ENCODE data around the gene NEFH.

Gene NEFH

DNA sequence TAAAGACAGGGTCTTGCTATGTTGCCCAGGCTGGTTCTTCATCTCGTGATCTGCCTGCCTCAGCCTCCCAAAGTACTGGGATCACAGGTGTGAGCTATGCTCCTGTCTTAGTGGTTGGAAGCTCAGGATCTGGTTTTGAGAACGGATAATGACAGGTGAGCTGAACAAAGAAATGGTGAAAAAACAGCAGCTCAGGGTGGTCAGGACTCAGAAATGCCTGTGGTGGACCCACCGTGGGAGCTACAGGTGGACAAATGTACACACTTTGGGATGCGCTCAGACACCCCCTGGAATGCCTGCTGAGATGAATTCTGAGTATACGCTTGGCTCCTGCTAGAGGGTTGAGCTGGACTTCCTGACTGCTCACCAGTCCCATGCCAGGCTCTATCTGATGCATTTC, 32.1 kb upstream of the NEFH start:
- DNase-seq (ENCODE audit: low read depth in 1 of 2, low spot score in 1 of 2) = no peak
- TF ChIP-seq JUND (IDR thresholded peaks at IDR 0.05; ENCODE audit: low read depth) = no peak
- in situ Hi-C loops (cut with HindIII; ENCODE audit: low pct_unique_long_range_greater_than_20kb, low sequenced_read_pairs) = no loop called here

DNA sequence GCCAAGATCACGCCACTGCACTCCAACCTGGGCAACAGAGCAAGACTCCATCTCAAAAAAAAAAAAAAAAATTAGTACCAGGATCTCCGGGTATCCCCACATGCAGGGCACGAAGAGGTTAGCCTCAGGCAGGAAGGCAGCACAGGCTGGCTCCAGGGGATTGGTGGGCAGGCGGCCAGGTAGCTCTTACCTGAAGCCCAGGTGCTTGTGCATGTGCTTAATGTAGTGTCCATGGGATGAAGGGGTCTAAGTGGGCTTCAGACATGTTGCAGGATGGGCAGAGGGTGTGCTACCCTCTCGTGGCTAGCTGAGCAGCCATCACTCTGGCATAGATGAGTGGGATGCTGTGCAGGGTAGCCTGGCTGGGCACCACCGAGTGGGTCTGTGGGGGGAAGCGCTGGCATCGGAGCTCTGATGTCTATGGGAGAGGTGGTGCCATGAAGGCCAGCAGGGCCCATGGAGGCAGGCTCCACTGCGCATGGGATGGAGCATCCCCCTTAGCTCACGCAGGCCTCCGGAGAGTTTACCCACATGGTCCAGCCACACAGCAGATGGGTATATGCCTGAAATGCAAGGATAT, 30.6 kb upstream of the NEFH start:
- no peak for DNase-seq (ENCODE audit: low read depth in 1 of 2, low spot score in 1 of 2)
- in situ Hi-C loops (cut with HindIII; ENCODE audit: low pct_unique_long_range_greater_than_20kb, low sequenced_read_pairs) = no loop called here
- TF ChIP-seq JUND (IDR thresholded peaks at IDR 0.05; ENCODE audit: low read depth) = no peak

GRCh38 chr22:29450222-29450621, 29.8 kb upstream of the NEFH start:
- in situ Hi-C loops (cut with HindIII; ENCODE audit: low pct_unique_long_range_greater_than_20kb, low sequenced_read_pairs) = no loop called here
- DNase-seq (ENCODE audit: low read depth in 1 of 2, low spot score in 1 of 2) = peak in 1 of 2 experiments; percentile 12
- no peak for TF ChIP-seq JUND (IDR thresholded peaks at IDR 0.05; ENCODE audit: low read depth)

DNA sequence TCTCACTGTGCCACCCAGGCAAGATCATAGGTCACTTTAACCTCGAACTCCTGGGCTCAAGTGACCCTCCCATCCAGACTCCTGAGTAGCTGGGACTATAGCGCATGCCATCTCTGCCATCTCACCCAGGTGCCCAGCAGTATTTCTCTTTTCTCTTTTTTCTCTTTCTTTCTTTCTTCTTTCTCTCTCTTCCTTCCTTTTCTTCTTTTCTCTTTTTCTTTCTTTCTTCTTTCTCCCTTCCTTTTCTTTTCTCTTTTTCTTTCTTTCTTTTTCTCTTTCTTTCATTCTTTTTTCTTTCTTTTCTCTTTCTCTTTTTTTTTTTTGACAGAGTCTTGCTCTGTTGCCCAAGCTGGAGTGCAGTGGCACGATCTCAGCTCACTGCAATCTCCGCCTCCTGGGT, 28.2 kb upstream of the NEFH start:
- in situ Hi-C loops (cut with HindIII; ENCODE audit: low pct_unique_long_range_greater_than_20kb, low sequenced_read_pairs) = no loop called here
- no peak for DNase-seq (ENCODE audit: low read depth in 1 of 2, low spot score in 1 of 2)
- TF ChIP-seq JUND (IDR thresholded peaks at IDR 0.05; ENCODE audit: low read depth) = no peak

GRCh38 chr22:29454276-29454675, 25.7 kb upstream of the NEFH start:
- DNase-seq (ENCODE audit: low read depth in 1 of 2, low spot score in 1 of 2) = no peak
- in situ Hi-C loops (cut with HindIII; ENCODE audit: low pct_unique_long_range_greater_than_20kb, low sequenced_read_pairs) = no loop called here
- no peak for TF ChIP-seq JUND (IDR thresholded peaks at IDR 0.05; ENCODE audit: low read depth)

- no peak for TF ChIP-seq JUND (IDR thresholded peaks at IDR 0.05; ENCODE audit: low read depth)
- no peak for DNase-seq (ENCODE audit: low read depth in 1 of 2, low spot score in 1 of 2)
- in situ Hi-C loops (cut with HindIII; ENCODE audit: low pct_unique_long_range_greater_than_20kb, low sequenced_read_pairs) = no loop called here
These were observed 23.8 kb upstream of the NEFH start for GRCh38 chr22:29456211-29456671.

DNA sequence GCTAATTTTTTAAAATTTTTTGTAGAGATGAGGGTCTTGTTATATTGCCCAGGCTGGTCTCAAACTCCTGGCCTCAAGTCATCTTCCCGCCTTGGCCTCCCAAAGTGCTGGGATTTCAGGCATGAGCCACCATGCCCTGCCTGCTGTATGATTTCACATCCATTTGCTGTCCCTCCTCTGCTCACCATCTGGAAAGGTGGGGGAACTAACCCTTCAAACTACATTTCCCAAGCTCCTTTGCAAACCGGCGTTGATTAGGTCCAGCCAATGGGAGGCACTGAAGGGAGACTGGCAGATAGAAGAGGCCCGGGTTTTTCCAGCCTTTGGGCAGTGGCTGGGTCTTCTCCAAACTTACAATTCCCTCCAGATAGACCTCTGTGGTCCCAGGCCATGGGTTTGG, 22.3 kb upstream of the NEFH start:
- TF ChIP-seq JUND (IDR thresholded peaks at IDR 0.05; ENCODE audit: low read depth) = no peak
- DNase-seq (ENCODE audit: low read depth in 1 of 2, low spot score in 1 of 2) = peak; percentile 65 to 67
- in situ Hi-C loops (cut with HindIII; ENCODE audit: low pct_unique_long_range_greater_than_20kb, low sequenced_read_pairs) = no loop called here

- no peak for DNase-seq (ENCODE audit: low read depth in 1 of 2, low spot score in 1 of 2)
- in situ Hi-C loops (cut with HindIII; ENCODE audit: low pct_unique_long_range_greater_than_20kb, low sequenced_read_pairs) = no loop called here
- no peak for TF ChIP-seq JUND (IDR thresholded peaks at IDR 0.05; ENCODE audit: low read depth)
These were observed 21.5 kb upstream of the NEFH start for GRCh38 chr22:29458551-29458950.

GRCh38 chr22:29459773-29460172, 20.2 kb upstream of the NEFH start:
- no peak for TF ChIP-seq JUND (IDR thresholded peaks at IDR 0.05; ENCODE audit: low read depth)
- in situ Hi-C loops (cut with HindIII; ENCODE audit: low pct_unique_long_range_greater_than_20kb, low sequenced_read_pairs) = no loop called here
- no peak for DNase-seq (ENCODE audit: low read depth in 1 of 2, low spot score in 1 of 2)

DNA sequence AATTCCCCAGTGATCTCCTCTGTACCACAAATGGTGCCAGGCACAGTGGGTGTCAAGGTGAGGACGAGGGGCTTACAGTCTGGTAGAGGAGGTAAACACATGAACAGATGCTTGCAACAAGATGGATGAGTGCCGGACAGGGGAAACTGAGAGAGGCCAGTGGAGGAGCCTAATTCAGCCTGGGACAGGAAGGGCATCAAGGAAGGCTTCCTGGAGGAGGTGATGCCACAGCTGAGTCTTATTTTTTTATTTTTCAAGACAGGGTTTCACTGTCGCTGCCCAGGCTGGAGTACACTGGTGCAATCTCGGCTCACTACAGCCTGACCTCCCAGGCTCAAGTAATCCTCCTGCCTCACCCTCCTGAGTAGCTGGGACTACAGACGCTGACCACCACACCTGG, 18.8 kb upstream of the NEFH start:
- in situ Hi-C loops (cut with HindIII; ENCODE audit: low pct_unique_long_range_greater_than_20kb, low sequenced_read_pairs) = no loop called here
- DNase-seq (ENCODE audit: low read depth in 1 of 2, low spot score in 1 of 2) = no peak
- no peak for TF ChIP-seq JUND (IDR thresholded peaks at IDR 0.05; ENCODE audit: low read depth)

GRCh38 chr22:29463629-29464028, 16.4 kb upstream of the NEFH start:
- in situ Hi-C loops (cut with HindIII; ENCODE audit: low pct_unique_long_range_greater_than_20kb, low sequenced_read_pairs) = no loop called here
- DNase-seq (ENCODE audit: low read depth in 1 of 2, low spot score in 1 of 2) = no peak

GRCh38 chr22:29464581-29464980, 15.4 kb upstream of the NEFH start:
- no peak for DNase-seq (ENCODE audit: low read depth in 1 of 2, low spot score in 1 of 2)
- in situ Hi-C loops (cut with HindIII; ENCODE audit: low pct_unique_long_range_greater_than_20kb, low sequenced_read_pairs) = no loop called here
- TF ChIP-seq JUND (IDR thresholded peaks at IDR 0.05; ENCODE audit: low read depth) = no peak

More at GRCh38 chr22:29463629-29464028, 16.4 kb upstream of the NEFH start:
- no peak for TF ChIP-seq JUND (IDR thresholded peaks at IDR 0.05; ENCODE audit: low read depth)

- DNase-seq (ENCODE audit: low read depth in 1 of 2, low spot score in 1 of 2) = peak; percentile 19 to 36
- in situ Hi-C loops (cut with HindIII; ENCODE audit: low pct_unique_long_range_greater_than_20kb, low sequenced_read_pairs) = no loop called here
- no peak for TF ChIP-seq JUND (IDR thresholded peaks at IDR 0.05; ENCODE audit: low read depth)
These were observed 10.3 kb upstream of the NEFH start for GRCh38 chr22:29469755-29470154.

Data from T47D (cell line).